ENCODE results near the gene SCIN. TPM values are rescaled to one million over a fixed set of nuclear protein-coding genes. Genes with fewer than 3 reads are reported as not detected.
A peak's percentile ranks its signal among the peaks of the same experiment; 100 is the strongest.

The SCIN gene
- total RNA-seq, 1 donor from 2014 or later = 14.3 TPM

DNA sequence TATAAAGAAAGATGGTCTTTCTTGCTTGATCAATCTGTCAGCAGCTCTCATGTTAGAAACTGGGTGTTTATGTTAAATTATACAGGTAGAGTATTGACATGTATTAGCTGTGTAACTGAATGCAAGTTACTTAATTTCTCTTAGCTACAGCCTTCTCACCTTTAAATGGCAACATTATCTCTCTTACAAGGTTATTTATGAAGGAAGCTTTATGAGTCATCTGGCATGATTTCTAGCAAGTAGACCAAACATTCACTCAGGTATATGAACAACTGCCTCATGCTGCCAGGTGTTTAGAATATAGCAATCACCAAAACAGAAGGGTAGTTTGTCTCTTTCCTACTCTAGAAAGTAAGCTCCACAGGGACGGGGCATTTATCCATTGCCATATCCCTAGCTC is 125.4 kb downstream of the SCIN start:
- Histone ChIP-seq H3K27me3 (no peaks in the 10 kb centered on the region), H3K36me3 (no peaks in the 10 kb centered on the region), H3K4me1 (peaks cover 6% of the 10 kb centered on the region), H3K4me3 (no peak overlapping the region), H3K27ac (no peak overlapping the region), H3K9me3 (no peaks in the 10 kb centered on the region)
- intact Hi-C loops (cut with DNase I) = no loop called here
- no peak for ATAC-seq
- DNase-seq = no peak
- TF ChIP-seq, protein P1, sequence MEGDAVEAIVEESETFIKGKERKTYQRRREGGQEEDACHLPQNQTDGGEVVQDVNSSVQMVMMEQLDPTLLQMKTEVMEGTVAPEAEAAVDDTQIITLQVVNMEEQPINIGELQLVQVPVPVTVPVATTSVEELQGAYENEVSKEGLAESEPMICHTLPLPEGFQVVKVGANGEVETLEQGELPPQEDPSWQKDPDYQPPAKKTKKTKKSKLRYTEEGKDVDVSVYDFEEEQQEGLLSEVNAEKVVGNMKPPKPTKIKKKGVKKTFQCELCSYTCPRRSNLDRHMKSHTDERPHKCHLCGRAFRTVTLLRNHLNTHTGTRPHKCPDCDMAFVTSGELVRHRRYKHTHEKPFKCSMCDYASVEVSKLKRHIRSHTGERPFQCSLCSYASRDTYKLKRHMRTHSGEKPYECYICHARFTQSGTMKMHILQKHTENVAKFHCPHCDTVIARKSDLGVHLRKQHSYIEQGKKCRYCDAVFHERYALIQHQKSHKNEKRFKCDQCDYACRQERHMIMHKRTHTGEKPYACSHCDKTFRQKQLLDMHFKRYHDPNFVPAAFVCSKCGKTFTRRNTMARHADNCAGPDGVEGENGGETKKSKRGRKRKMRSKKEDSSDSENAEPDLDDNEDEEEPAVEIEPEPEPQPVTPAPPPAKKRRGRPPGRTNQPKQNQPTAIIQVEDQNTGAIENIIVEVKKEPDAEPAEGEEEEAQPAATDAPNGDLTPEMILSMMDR (IDR thresholded peaks at IDR 0.05) = no peak

DNA sequence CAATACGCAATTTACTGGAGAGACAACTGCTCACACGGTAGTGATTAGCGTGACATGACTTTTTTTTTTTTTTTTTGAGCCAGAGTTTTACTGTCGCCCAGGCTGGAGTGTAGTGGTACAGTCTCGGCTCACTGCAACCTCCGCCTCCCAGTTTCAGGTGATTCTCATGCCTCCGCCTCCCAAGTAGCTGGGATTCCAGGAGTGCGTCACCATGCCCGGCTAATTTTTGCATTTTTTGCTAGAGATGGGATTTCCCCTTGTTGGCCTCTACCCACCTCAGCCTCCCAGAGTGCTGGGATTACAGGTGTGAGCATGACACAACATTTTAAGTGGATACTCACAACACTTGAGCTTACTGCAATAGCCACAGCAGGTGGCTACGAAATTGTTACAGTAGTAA is 128.8 kb downstream of the SCIN start:
- Histone ChIP-seq H3K4me3 (no peak overlapping the region), H3K27ac (no peak overlapping the region), H3K4me1 (no peaks in the 10 kb centered on the region), H3K9me3 (no peaks in the 10 kb centered on the region), H3K27me3 (no peaks in the 10 kb centered on the region), H3K36me3 (no peaks in the 10 kb centered on the region)
- intact Hi-C loops (cut with DNase I) = no loop called here
- TF ChIP-seq, protein P1 (IDR thresholded peaks at IDR 0.05) = no peak
- ATAC-seq = no peak
- no peak for DNase-seq

DNA sequence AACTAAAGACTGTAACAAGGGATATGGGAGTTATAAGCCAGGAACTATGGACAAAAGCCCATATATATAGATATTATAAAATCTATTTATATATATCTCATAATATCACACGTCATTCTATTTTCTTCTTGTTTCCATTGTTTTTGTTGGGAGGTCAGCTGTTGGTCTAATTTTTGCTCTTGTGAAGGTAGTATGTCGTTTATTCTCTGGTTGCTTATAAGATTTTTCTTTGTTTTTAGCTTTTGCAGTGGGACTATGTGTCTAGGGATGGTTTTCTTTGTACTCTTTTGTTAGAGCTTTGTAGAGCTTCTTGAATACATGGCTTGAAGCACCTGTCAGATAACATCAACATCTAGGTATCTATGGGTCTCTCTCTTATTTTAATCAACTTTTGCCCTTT is 130.9 kb downstream of the SCIN start:
- ATAC-seq = no peak
- no peaks in the 10 kb centered on the region for H3K4me1 ChIP-seq
- H3K27me3 ChIP-seq = no peaks in the 10 kb centered on the region
- no peak for DNase-seq
- H3K36me3 ChIP-seq = no peaks in the 10 kb centered on the region
- TF ChIP-seq, protein P1 (IDR thresholded peaks at IDR 0.05) = no peak
- H3K9me3 ChIP-seq = no peaks in the 10 kb centered on the region
- no peak overlapping the region for H3K27ac ChIP-seq
- no peak overlapping the region for H3K4me3 ChIP-seq
- intact Hi-C loops (cut with DNase I) = no loop called here

DNA sequence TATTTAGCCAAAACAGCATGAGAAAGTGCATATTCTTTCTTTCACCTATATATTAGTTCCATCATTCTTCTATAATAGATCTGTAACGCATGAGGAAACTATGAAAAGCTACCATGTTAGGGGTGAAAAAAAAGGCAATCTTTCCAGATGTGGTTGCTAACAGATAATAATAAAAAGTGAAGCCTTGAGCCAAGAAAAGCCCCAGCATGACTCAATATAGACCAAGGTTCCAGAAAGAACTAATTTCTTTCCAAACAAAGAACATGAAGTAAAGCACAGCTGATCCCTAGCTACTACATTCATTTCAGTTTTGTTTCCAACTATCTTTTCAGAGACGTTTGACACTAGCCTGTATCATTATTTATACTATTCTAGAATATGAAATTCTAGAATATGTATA is 133.4 kb downstream of the SCIN start:
- intact Hi-C loops (cut with DNase I) = no loop called here
- H3K27me3 ChIP-seq = no peaks in the 10 kb centered on the region
- TF ChIP-seq, protein P1 (IDR thresholded peaks at IDR 0.05) = no peak
- H3K9me3 ChIP-seq = no peaks in the 10 kb centered on the region
- DNase-seq (no peak), ATAC-seq (no peak)
- no peaks in the 10 kb centered on the region for H3K36me3 ChIP-seq
- H3K4me3 ChIP-seq = no peak overlapping the region
- H3K27ac ChIP-seq = no peak overlapping the region
- H3K4me1 ChIP-seq = no peaks in the 10 kb centered on the region

DNA sequence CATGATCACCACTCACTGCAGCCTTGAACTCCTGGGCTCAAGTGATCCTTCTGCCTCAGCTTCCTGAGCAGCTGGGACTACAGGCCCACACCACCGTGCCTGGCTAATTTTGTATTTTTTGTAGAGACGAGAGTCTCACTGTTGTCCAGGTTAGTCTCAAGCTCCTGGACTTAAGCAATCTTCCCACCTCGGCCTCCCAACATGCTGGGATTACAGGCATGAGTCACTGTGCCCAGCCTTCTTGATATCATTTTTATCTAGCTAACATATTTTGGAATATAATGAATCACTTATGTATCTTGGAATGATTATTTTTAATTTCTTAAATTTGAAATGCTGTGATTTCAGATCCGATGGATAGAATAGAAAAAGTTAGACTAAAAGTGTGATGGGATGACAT is 135.4 kb downstream of the SCIN start:
- Histone ChIP-seq H3K27me3 (no peaks in the 10 kb centered on the region), H3K27ac (no peak overlapping the region), H3K36me3 (no peaks in the 10 kb centered on the region), H3K4me1 (no peaks in the 10 kb centered on the region), H3K9me3 (no peaks in the 10 kb centered on the region), H3K4me3 (no peak overlapping the region)
- no peak for DNase-seq
- TF ChIP-seq, protein P1 (IDR thresholded peaks at IDR 0.05) = no peak
- ATAC-seq = no peak
- intact Hi-C loops (cut with DNase I) = no loop called here

DNA sequence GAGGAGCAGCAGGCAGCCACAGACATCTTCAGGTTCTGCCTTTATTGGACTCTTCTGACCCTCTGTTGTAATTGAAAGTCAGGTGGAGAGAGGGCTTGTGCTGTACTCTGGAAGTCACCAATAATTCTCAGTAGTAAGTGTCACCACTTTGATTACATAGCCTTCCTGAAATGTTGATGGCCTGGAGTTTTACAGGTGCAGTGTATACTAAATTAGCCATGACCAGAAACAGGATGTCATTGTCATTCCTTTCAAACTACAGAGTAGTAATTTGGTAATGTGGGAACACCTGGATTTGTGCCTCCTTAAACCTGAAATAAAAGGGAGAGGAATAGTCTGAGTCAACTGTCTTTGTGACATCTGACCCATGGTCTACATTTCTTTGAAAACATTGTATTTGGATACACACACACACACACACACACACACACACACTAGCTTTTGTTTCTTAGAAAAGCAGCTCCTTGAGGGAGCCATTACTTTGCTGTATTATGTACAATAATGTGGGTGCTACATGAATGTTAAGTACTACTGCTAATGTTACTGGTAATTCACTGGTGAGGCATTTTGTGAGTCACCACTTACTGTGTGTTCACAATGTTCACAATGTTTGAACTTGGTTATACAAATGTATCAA is 136.5 kb downstream of the SCIN start:
- ATAC-seq (peak; percentile 70), DNase-seq (no peak)
- no peaks in the 10 kb centered on the region for H3K27me3 ChIP-seq
- H3K27ac ChIP-seq = no peak overlapping the region
- TF ChIP-seq, protein P1 (IDR thresholded peaks at IDR 0.05) = no peak
- no peaks in the 10 kb centered on the region for H3K36me3 ChIP-seq
- H3K9me3 ChIP-seq = no peaks in the 10 kb centered on the region
- H3K4me3 ChIP-seq = no peak overlapping the region
- intact Hi-C loops (cut with DNase I) = no loop called here
- H3K4me1 ChIP-seq = no peaks in the 10 kb centered on the region

All from upper lobe of right lung (tissue), 1 donor.